Duodenal mucosa (tissue), 2 donors: Measurements from ENCODE around the gene NDUFS6.

Source experiments
- H3K27ac ChIP-seq: one replicate; pipeline ENCODE4 v1.7.0; 2013; ENCODE audit warnings: low read depth, low read length
- H3K27me3 ChIP-seq, 2 donors: one replicate each; pipeline ENCODE4 v1.7.0; 2013; ENCODE audit warnings: low read length in 2 of 2, control low read depth in 1 of 2; ENCODE audit not compliant: insufficient read depth in 2 of 2, control insufficient read depth in 1 of 2
- H3K36me3 ChIP-seq, 2 donors: one replicate each; pipeline ENCODE4 v1.7.0; 2013; ENCODE audit warnings: low read length in 2 of 2, control low read depth in 1 of 2; ENCODE audit not compliant: insufficient read depth in 2 of 2, control insufficient read depth in 1 of 2
- H3K4me1 ChIP-seq, 2 donors: one replicate each; pipeline ENCODE4 v1.7.0; 2013; ENCODE audit warnings: low read length in 2 of 2, control low read depth in 1 of 2; ENCODE audit not compliant: insufficient read depth in 2 of 2, control insufficient read depth in 1 of 2
- H3K4me3 ChIP-seq, 2 donors: one replicate each; pipeline ENCODE4 v1.7.0; 2013; ENCODE audit warnings: low read length in 2 of 2, low read depth in 1 of 2
- H3K9ac ChIP-seq, 2 donors: one replicate each; pipeline ENCODE4 v1.7.0; 2013; ENCODE audit warnings: low read length in 2 of 2, low read depth in 1 of 2
- H3K9me3 ChIP-seq, 2 donors: one replicate each; pipeline ENCODE4 v1.7.0; 2013; ENCODE audit warnings: low read length in 2 of 2, control low read depth in 1 of 2; ENCODE audit not compliant: control insufficient read depth in 1 of 2

Gene NDUFS6

DNA sequence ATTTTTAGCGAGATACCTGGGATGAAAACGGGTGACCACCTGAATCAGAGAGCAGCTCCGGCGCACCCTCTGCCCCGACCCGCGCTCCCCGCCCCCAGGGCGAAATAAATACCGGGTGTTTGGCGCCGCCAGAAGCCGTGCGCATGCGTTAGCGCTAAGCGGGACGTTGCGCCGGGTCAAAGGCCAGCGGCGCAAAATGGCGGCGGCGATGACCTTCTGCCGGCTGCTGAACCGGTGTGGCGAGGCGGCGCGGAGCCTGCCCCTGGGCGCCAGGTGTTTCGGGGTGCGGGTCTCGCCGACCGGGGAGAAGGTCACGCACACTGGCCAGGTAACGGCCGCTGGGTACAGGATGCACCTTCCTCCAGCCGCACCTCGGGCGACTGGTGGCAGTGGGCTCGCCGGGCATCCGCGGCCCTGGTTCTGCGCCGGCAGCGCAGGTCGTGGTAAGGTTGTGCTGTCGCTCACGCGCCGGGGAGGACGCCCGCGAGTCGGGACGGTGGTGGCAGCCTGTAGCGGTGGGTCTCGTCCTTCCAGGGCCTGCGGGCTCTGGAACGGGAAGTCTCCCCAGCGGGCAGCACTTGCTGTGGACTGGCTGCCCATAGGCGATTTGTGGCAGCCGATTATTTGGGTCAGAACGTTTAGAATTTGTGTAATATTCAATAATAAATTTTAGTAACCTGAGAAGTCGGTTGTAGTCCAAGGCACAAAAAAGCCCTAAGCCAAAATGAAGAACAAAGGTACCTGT lies at the start of gene NDUFS6:
Gene NDUFS6, plus strand, starts transcription at position 186 of the 745 bp plus-strand sequence. Its CDS starts 11 bp downstream, at position 197.
- Histone ChIP-seq H3K4me1 (peaks cover 19 to 30% of the 10 kb centered on the region in 2 donors), H3K36me3 (peaks cover 24 to 56% of the 10 kb centered on the region in 2 donors), H3K9me3 (no peaks in the 10 kb centered on the region), H3K27ac (peak within 1 kb of the TSS; percentile 73), H3K9ac (peak within 1 kb of the TSS; percentile 90 to 92), H3K27me3 (no peaks in the 10 kb centered on the region), H3K4me3 (peak within 1 kb of the TSS; percentile 79 to 95)

DNA sequence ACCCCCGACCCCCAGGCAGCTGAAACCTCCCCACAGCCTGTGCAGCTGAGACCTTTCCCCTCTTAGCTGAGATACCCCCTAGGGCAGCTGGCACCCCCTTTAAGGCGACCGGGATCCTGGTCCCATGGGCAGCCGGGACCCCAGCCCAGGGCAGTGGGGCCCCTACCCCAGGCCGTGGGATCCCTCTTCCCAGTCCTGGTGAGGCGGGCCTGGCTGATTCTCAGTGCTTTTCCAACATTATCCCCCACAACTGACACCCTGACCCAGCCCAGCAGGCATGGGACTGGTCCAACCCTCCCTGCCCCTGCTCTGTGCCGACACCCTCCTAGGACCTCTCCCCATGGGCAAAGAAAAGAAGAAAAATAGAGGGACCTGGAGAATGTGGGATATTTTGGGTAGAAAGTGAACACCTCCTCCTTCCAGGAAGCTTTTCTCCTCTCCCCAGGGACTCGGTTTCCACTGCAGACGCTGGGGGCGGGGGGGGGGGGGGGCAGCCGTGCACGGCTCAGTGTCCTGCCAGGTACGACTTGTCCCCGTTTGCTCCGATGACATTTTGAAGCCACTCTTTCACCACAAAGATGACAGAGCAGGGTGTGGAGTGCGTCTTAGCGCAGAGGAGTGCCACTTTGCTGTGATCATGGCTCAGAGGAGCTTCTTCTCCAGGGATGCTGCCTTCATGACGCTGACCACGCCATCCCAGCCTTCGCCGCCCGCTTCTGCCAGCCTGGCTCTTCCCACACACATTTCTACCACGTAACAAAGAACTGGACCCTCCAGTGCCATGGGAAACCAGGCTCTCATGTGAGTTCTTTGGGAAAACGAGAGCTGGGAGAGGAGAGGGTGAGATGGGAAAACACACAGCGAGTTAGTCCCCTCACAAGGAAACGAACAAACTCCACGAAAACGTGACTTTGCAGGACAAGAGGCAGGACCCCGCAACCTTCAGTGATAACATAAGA lies 49.1 kb upstream of the NDUFS6 start:
- no peak overlapping the region for H3K9ac ChIP-seq
- H3K4me1 ChIP-seq = no peaks in the 10 kb centered on the region
- H3K27ac ChIP-seq = no peak overlapping the region
- no peak overlapping the region for H3K4me3 ChIP-seq
- H3K36me3 ChIP-seq = no peaks in the 10 kb centered on the region
- peaks cover 3 to 9% of the 10 kb centered on the region in 2 donors for H3K27me3 ChIP-seq
- H3K9me3 ChIP-seq = no peaks in the 10 kb centered on the region

DNA sequence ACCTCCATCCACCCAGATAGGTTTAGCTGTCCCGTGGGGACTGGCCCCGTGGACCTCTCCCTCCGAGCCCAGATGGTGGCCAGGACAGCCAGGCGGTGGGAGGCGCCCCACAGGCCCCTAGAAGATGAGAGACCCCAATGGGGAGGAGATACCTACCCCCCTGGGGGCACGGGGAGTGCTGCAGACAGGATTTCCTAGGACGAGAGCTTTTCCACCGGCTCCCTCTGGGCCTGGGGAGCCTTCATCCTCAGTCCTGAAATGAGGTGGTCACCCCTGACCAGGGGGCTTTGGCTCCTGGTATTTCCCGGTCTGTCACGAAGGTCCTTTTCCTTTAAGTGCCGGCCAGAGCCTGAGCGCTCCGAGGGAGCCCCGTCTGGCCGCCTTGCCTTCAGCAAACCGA lies 48.3 kb upstream of the NDUFS6 start:
- Histone ChIP-seq H3K9ac (no peak overlapping the region), H3K9me3 (no peaks in the 10 kb centered on the region), H3K4me3 (no peak overlapping the region), H3K27me3 (peaks cover 3 to 9% of the 10 kb centered on the region in 2 donors), H3K27ac (no peak overlapping the region), H3K36me3 (no peaks in the 10 kb centered on the region), H3K4me1 (no peaks in the 10 kb centered on the region)

DNA sequence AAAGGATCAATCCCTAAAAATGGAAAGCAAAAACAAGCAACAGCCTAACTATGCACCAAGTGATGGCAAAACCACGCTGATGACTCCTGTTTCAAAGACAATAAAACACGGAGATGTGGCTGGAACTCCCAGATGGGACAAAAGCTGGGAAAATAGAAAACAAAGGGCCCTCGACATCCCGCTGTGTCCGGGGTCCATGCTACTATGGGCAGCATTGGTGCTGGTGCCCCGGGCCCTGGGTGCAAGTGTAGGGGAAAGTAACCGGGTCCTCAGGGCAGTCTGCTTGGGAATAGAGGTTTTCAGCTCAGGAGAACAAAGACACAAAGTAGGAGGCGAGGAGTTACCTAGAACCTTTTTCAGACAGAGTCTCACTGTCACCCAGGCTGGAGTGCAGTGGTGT lies 47.7 kb upstream of the NDUFS6 start:
- H3K9me3 ChIP-seq = no peaks in the 10 kb centered on the region
- H3K27ac ChIP-seq = no peak overlapping the region
- no peak overlapping the region for H3K4me3 ChIP-seq
- H3K9ac ChIP-seq = no peak overlapping the region
- H3K4me1 ChIP-seq = no peaks in the 10 kb centered on the region
- peaks cover 3 to 9% of the 10 kb centered on the region in 2 donors for H3K27me3 ChIP-seq
- H3K36me3 ChIP-seq = no peaks in the 10 kb centered on the region

DNA sequence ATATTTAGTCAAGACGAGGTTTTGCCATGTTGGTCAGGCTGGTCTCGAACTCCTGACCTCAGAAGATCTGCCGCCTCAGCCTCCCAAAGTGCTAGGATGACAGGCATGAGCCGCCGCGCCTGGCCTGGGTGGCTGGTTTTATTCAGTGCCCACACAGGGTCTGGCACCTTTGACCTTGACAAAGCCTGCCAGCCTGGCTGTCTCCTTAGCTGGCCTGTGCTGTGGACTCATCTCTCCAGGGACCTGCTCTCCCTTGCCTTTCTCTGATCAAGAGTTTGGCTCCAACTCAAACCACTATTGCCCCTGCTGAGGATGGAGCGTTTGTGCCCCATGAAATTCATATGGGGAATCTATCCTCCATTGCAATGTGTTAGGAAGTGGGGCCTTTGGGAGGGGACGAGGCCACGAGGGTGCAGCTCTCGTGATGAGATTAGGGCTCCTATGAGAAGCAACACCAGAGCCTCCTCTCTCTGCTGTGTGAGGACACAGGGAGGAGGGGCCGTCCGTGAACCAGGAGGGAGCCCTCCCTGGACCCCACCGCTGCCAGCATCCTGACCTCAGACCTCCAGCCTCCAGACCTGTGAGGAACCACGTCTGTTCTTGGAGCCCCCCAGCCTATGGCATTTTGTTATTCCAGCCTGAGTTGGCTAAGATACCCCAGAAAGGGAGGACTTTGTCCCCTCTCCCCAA lies 46.5 kb upstream of the NDUFS6 start:
- H3K9me3 ChIP-seq = no peaks in the 10 kb centered on the region
- H3K4me3 ChIP-seq = no peak overlapping the region
- peaks cover 3 to 9% of the 10 kb centered on the region in 2 donors for H3K27me3 ChIP-seq
- no peak overlapping the region for H3K9ac ChIP-seq
- no peaks in the 10 kb centered on the region for H3K36me3 ChIP-seq
- no peak overlapping the region for H3K27ac ChIP-seq
- H3K4me1 ChIP-seq = no peaks in the 10 kb centered on the region

DNA sequence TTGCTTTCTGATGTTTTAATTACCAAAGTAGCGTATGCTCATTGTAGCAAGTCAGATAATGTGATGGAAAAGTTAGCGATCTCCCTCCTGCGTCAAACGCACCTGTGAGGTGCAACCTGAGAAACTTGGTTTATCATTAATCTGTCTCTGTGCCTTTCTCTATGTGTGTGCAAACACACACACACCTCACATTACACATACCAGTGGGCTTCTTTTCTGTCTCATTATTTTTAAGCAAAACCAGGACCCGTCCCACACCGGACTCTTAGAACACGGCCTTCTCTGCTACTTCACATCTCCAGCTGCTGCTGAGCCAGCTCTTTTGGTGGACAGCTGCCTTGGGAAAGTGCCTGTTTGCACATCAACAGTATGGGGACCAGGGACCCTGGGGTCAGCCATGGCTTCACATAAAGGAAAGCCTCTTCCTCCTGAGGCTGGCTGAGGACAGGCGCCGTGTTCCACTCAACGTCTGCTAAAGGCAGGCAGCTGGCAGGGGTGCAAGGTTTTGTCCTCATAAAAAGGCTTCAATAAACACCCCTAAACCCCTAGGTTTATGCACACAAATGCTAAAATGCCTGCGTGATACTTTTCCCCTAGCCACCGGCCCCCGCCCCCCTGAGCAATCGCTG lies 45.8 kb upstream of the NDUFS6 start:
- Histone ChIP-seq H3K9ac (no peak overlapping the region), H3K36me3 (no peaks in the 10 kb centered on the region), H3K9me3 (no peaks in the 10 kb centered on the region), H3K4me1 (no peaks in the 10 kb centered on the region), H3K27ac (no peak overlapping the region), H3K27me3 (peaks cover 3 to 9% of the 10 kb centered on the region in 2 donors), H3K4me3 (no peak overlapping the region)

DNA sequence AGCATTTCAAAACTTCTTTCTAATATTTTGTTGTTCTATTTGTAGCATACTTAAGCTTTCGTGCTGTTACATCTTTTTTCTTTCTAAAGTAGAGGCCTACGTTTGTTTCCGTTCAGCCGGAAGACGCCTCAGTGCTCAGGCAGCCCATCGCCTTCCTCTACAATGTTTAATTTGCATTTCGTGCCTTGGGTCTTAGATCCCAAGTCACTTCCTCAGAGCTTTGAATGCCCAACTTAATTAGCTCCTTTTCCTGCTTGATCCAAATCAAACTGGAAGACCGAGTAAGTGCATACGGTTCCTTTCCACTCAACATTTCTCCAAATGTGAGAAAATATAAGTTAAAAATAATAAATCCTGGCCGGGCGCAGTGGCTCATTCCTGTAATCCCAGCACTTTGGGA lies 44.7 kb upstream of the NDUFS6 start:
- Histone ChIP-seq H3K27ac (no peak overlapping the region), H3K9ac (no peak overlapping the region), H3K27me3 (peaks cover 3 to 5% of the 10 kb centered on the region in 2 donors), H3K9me3 (no peaks in the 10 kb centered on the region), H3K4me3 (no peak overlapping the region), H3K36me3 (no peaks in the 10 kb centered on the region), H3K4me1 (no peaks in the 10 kb centered on the region)

DNA sequence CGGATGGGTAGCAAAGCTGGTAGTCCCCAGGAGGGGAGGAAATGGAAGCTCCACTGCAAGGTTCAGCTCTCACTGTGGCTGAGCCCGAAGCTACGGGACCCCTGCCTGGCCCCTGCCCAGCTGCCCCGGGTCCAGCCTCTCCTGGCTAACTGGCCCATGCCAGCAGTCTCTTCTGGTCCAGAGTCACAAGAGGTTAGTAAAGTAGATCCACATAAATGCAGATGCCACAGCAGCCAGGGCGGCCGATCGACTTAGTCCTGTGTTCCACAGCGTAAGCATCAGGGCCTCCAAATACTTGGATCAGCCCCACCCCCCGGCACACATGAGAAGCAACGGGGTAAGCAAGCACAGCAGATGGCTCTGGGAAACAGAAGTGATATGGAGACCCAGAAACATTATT lies 43.7 kb upstream of the NDUFS6 start:
- Histone ChIP-seq H3K9ac (no peak overlapping the region), H3K9me3 (no peaks in the 10 kb centered on the region), H3K4me1 (no peaks in the 10 kb centered on the region), H3K27me3 (peaks cover 0 to 5% of the 10 kb centered on the region in 2 donors), H3K4me3 (no peak overlapping the region), H3K36me3 (no peaks in the 10 kb centered on the region), H3K27ac (no peak overlapping the region)

DNA sequence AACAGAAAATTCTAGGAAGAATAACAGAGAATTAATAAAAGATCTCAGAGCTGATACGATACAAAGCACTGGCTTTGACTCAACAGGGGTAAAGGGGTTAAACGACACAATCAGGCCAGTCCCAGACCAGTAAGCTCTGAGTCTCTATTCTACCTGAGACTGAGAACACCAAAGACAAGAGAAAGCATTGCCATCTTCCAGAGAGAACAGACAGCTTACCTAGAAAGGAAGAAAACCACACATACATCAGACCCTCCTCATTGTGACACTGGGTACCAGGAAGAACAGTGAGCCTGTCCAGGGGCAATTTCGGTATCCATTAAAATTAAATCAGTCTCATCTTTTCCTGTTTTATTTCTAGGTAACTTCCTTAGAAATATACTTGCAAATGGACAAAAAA lies 42.6 kb upstream of the NDUFS6 start:
- Histone ChIP-seq H3K4me1 (no peaks in the 10 kb centered on the region), H3K27me3 (peaks cover 0 to 5% of the 10 kb centered on the region in 2 donors), H3K4me3 (no peak overlapping the region), H3K9me3 (no peaks in the 10 kb centered on the region), H3K27ac (no peak overlapping the region), H3K36me3 (no peaks in the 10 kb centered on the region), H3K9ac (no peak overlapping the region)
